A673 (cell line): ENCODE measurements around the gene IL10RB.

ENCODE experiments used
- CTCF ChIP-seq: fragments of 300-800, 200-600 bp; sonication (generic); conservative IDR thresholded peaks from 2 replicates; pipeline ENCODE4 v1.5.1; 2017; ENCODE audit warnings: low read depth, mild to moderate bottlenecking, antibody characterized with exemption, low read length, moderate library complexity, mixed read lengths
- EZH2 ChIP-seq: fragments of 200-600 bp; sonication (generic); IDR thresholded peaks from 2 replicates; pipeline ENCODE4 v1.6.1; 2017; ENCODE audit warnings: borderline replicate concordance, low read depth, mild to moderate bottlenecking, mixed read lengths, antibody characterized with exemption, low read length; ENCODE audit not compliant: poor library complexity, severe bottlenecking

GRCh38 chr21:33268393-33268736 lies 2.2 kb downstream of the IL10RB start:
- TF ChIP-seq CTCF: no peak
- TF ChIP-seq EZH2: no peak
